Neutrophil (primary cell): Measurements from ENCODE around the gene MRPL21.

Experiments
- H3K27ac ChIP-seq: fragments of 200-600 bp; sonication (generic); 2 replicates; pipeline ENCODE4 v1.5.1; 2016; ENCODE audit warnings: mild to moderate bottlenecking, moderate library complexity
- H3K27me3 ChIP-seq: fragments of 200-600 bp; sonication (generic); 2 replicates; pipeline ENCODE4 v1.6.0; 2016; ENCODE audit warnings: mild to moderate bottlenecking
- H3K36me3 ChIP-seq: fragments of 200-600 bp; sonication (generic); 2 replicates; pipeline ENCODE4 v1.5.1; 2017
- H3K4me1 ChIP-seq, 2 experiments: fragments of 200-600 bp in 1 of 2; sonication (generic) in 1 of 2; 1 replicate in 1 of 2; 2 replicates in 1 of 2; pipeline versions ENCODE4 v1.5.1 to v1.6.1; 2013 to 2016; ENCODE audit warnings: low read depth in 1 of 2, low read length in 1 of 2, mild to moderate bottlenecking in 1 of 2, moderate library complexity in 1 of 2; ENCODE audit not compliant: control insufficient read depth in 1 of 2, insufficient read depth in 1 of 2
- H3K4me3 ChIP-seq, 2 experiments: fragments of 200-600 bp in 1 of 2; sonication (generic) in 1 of 2; 1 replicate in 1 of 2; 2 replicates in 1 of 2; pipeline ENCODE4 v1.5.1; 2013 to 2016; ENCODE audit warnings: low read depth in 1 of 2, low read length in 1 of 2, mild to moderate bottlenecking in 1 of 2, moderate library complexity in 1 of 2
- H3K9me3 ChIP-seq: fragments of 200-600 bp; sonication (generic); 2 replicates; pipeline ENCODE4 v1.5.1; 2016
- CTCF ChIP-seq: fragments of 200-600 bp; sonication (generic); IDR thresholded peaks from 2 replicates; pipeline ENCODE4 v1.5.1; 2016; ENCODE audit warnings: antibody characterized with exemption

MRPL21 gene

GRCh38 chr11:68845351-68846002 lies 58.2 kb downstream of the MRPL21 start:
- H3K27ac ChIP-seq = no peak overlapping the region
- H3K4me1 ChIP-seq = peaks cover 41 to 46% of the 10 kb centered on the region in 2 experiments
- no peaks in the 10 kb centered on the region for H3K27me3 ChIP-seq
- TF ChIP-seq CTCF = no peak
- H3K36me3 ChIP-seq = no peaks in the 10 kb centered on the region
- H3K9me3 ChIP-seq = no peaks in the 10 kb centered on the region
- H3K4me3 ChIP-seq = no peak overlapping the region

- Histone ChIP-seq H3K36me3 (no peaks in the 10 kb centered on the region), H3K27me3 (no peaks in the 10 kb centered on the region), H3K27ac (no peak overlapping the region), H3K4me1 (peaks cover 48 to 53% of the 10 kb centered on the region in 2 experiments), H3K4me3 (no peak overlapping the region), H3K9me3 (no peaks in the 10 kb centered on the region)
- no peak for TF ChIP-seq CTCF
Measured at GRCh38 chr11:68844801-68845200, 58.8 kb downstream of the MRPL21 start.

GRCh38 chr11:68844376-68844775 lies 59.3 kb downstream of the MRPL21 start:
- H3K27ac ChIP-seq = peak overlapping the region; percentile 81
- H3K9me3 ChIP-seq = no peaks in the 10 kb centered on the region
- no peaks in the 10 kb centered on the region for H3K27me3 ChIP-seq
- peaks cover 52 to 57% of the 10 kb centered on the region in 2 experiments for H3K4me1 ChIP-seq
- no peak for TF ChIP-seq CTCF
- no peaks in the 10 kb centered on the region for H3K36me3 ChIP-seq
- peak overlapping the region; percentile 70 to 85 for H3K4me3 ChIP-seq

- peak; percentile 87 for TF ChIP-seq CTCF
- no peaks in the 10 kb centered on the region for H3K9me3 ChIP-seq
- H3K4me1 ChIP-seq = peaks cover 58 to 61% of the 10 kb centered on the region in 2 experiments
- no peaks in the 10 kb centered on the region for H3K27me3 ChIP-seq
- H3K4me3 ChIP-seq = peak overlapping the region; percentile 70 to 85
- H3K36me3 ChIP-seq = no peaks in the 10 kb centered on the region
- H3K27ac ChIP-seq = peak overlapping the region; percentile 81
Measured at GRCh38 chr11:68843703-68844312, 59.8 kb downstream of the MRPL21 start.

- Histone ChIP-seq H3K4me1 (peaks cover 65 to 68% of the 10 kb centered on the region in 2 experiments), H3K9me3 (no peaks in the 10 kb centered on the region), H3K36me3 (no peaks in the 10 kb centered on the region), H3K27me3 (no peaks in the 10 kb centered on the region), H3K4me3 (peak overlapping the region; percentile 70 to 85), H3K27ac (peak overlapping the region; percentile 81)
- no peak for TF ChIP-seq CTCF
Measured at GRCh38 chr11:68843052-68843561, 60.5 kb downstream of the MRPL21 start.
